WTC11 (cell line): ENCODE measurements around the gene CST9.

Experiments
- CREB1 ChIP-seq: sonication (generic); formaldehyde crosslinking; IDR thresholded peaks from 2 replicates; pipeline ENCODE4 v1.8.0; 2023; ENCODE audit warnings: mild to moderate bottlenecking, missing genetic modification reagents
- ELF4 ChIP-seq: sonication (generic); formaldehyde crosslinking; IDR thresholded peaks from 2 replicates; pipeline ENCODE4 v1.8.1; 2022; ENCODE audit warnings: low read depth, mild to moderate bottlenecking, moderate library complexity, missing genetic modification reagents
- FOXJ3 ChIP-seq: sonication (generic); formaldehyde crosslinking; IDR thresholded peaks from 2 replicates; pipeline ENCODE4 v1.9.0; 2021; ENCODE audit warnings: missing genetic modification reagents, mild to moderate bottlenecking, borderline replicate concordance
- MYBL2 ChIP-seq: sonication (generic); formaldehyde crosslinking; IDR thresholded peaks from 2 replicates; pipeline ENCODE4 v1.8.1; 2023; ENCODE audit warnings: mild to moderate bottlenecking, moderate library complexity, missing genetic modification reagents
- NFE2L1 ChIP-seq: sonication (generic); formaldehyde crosslinking; IDR thresholded peaks from 2 replicates; pipeline ENCODE4 v1.8.1; 2023; ENCODE audit warnings: missing genetic modification reagents
- TCF7 ChIP-seq: sonication (generic); formaldehyde crosslinking; IDR thresholded peaks from 2 replicates; pipeline ENCODE4 v1.8.0; 2022; ENCODE audit warnings: mild to moderate bottlenecking, low read depth, missing genetic modification reagents, moderate library complexity
- ZNF121 ChIP-seq: sonication (generic); formaldehyde crosslinking; IDR thresholded peaks from 2 replicates; pipeline ENCODE4 v1.8.0; 2023; ENCODE audit warnings: missing genetic modification reagents
- ZNF138 ChIP-seq: sonication (generic); formaldehyde crosslinking; conservative IDR thresholded peaks from 2 replicates; pipeline ENCODE4 v1.8.1; 2022; ENCODE audit warnings: mild to moderate bottlenecking, moderate library complexity, missing genetic modification reagents
- ZNF263 ChIP-seq: sonication (generic); formaldehyde crosslinking; IDR thresholded peaks from 2 replicates; pipeline ENCODE4 v1.8.1; 2022; ENCODE audit warnings: low read depth, mild to moderate bottlenecking, moderate library complexity, missing genetic modification reagents
- ZNF423 ChIP-seq: fragments of 250-450 bp; sonication (Bioruptor Pico); IDR thresholded peaks from 2 replicates; pipeline ENCODE4 v2.1.2; 2022; ENCODE audit warnings: mild to moderate bottlenecking, moderate library complexity
- TF ChIP-seq, protein P1 (sequence below): sonication (generic); formaldehyde crosslinking; IDR thresholded peaks from 2 replicates; pipeline ENCODE4 v1.8.0; 2022; ENCODE audit warnings: mild to moderate bottlenecking, missing genetic modification reagents
- TF ChIP-seq, protein P2 (sequence below): fragments of 200-600 bp; IDR thresholded peaks from 2 replicates; pipeline ENCODE4 v1.8.0; 2022; ENCODE audit warnings: antibody characterized with exemption
- TF ChIP-seq, protein P3 (sequence below): sonication (generic); formaldehyde crosslinking; IDR thresholded peaks from 2 replicates; pipeline ENCODE4 v1.8.0; 2022; ENCODE audit warnings: mild to moderate bottlenecking, missing genetic modification reagents

DNA sequence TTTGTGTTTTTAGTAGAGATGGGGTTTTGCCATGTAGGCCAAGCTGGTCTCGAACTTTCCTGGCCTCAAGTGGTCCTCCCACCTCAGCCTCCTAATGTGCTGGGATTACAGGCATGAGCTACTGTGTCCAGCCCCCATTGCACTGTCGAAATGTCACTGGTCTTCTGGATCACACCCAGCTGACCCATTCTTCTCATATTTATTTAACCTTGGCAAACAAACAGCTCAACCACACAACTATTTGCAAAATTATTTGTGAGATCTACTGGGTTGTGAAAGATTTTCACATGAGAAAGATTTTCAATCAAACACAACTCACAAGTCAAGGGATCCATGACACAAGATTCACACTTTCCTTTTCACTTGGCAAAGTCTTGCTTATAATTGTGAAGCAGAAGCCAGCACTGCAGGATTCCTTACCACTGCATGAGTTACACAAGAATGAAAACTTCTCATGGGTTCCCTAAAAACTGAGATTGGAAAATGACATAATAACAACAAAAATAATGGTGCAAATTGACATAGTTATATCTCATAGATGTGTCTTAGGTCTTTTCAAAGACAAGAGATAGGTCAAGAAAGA is 35.4 kb downstream of the CST9 start:
- TF ChIP-seq MYBL2 (CRISPR knock-in tag): no peak
- TF ChIP-seq, protein P1, sequence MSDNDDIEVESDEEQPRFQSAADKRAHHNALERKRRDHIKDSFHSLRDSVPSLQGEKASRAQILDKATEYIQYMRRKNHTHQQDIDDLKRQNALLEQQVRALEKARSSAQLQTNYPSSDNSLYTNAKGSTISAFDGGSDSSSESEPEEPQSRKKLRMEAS (CRISPR knock-in tag): no peak
- TF ChIP-seq ZNF423 (CRISPR knock-in tag): no peak
- no peak for TF ChIP-seq ELF4
- TF ChIP-seq, protein P2, sequence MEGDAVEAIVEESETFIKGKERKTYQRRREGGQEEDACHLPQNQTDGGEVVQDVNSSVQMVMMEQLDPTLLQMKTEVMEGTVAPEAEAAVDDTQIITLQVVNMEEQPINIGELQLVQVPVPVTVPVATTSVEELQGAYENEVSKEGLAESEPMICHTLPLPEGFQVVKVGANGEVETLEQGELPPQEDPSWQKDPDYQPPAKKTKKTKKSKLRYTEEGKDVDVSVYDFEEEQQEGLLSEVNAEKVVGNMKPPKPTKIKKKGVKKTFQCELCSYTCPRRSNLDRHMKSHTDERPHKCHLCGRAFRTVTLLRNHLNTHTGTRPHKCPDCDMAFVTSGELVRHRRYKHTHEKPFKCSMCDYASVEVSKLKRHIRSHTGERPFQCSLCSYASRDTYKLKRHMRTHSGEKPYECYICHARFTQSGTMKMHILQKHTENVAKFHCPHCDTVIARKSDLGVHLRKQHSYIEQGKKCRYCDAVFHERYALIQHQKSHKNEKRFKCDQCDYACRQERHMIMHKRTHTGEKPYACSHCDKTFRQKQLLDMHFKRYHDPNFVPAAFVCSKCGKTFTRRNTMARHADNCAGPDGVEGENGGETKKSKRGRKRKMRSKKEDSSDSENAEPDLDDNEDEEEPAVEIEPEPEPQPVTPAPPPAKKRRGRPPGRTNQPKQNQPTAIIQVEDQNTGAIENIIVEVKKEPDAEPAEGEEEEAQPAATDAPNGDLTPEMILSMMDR: no peak
- no peak for TF ChIP-seq ZNF138 (CRISPR knock-in tag)
- TF ChIP-seq NFE2L1 (CRISPR knock-in tag): no peak
- TF ChIP-seq ZNF121: no peak
- TF ChIP-seq ZNF263 (CRISPR knock-in tag): no peak
- TF ChIP-seq, protein P3, sequence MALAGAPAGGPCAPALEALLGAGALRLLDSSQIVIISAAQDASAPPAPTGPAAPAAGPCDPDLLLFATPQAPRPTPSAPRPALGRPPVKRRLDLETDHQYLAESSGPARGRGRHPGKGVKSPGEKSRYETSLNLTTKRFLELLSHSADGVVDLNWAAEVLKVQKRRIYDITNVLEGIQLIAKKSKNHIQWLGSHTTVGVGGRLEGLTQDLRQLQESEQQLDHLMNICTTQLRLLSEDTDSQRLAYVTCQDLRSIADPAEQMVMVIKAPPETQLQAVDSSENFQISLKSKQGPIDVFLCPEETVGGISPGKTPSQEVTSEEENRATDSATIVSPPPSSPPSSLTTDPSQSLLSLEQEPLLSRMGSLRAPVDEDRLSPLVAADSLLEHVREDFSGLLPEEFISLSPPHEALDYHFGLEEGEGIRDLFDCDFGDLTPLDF (CRISPR knock-in tag): no peak
- TF ChIP-seq FOXJ3 (CRISPR knock-in tag): no peak
- no peak for TF ChIP-seq CREB1 (CRISPR knock-in tag)
- no peak for TF ChIP-seq TCF7 (CRISPR knock-in tag)
